H9 (cell line): ENCODE measurements around the gene LPCAT2. TPM values are rescaled to one million over a fixed set of nuclear protein-coding genes. Genes with fewer than 3 reads are reported as not detected.

Experiments
- DNase-seq: peaks from one replicate; pipeline ENCODE4 v3.0.0-alpha.2; 2017
- H2AFZ ChIP-seq: one replicate; pipeline ENCODE4 v1.6.1; 2013; ENCODE audit warnings: mild to moderate bottlenecking, low read length, control low read depth, moderate library complexity
- H2AK5ac ChIP-seq: 2 replicates; pipeline ENCODE4 v1.6.1; 2013; ENCODE audit warnings: low read length, control low read depth, mixed read lengths; ENCODE audit not compliant: insufficient read length
- H2BK120ac ChIP-seq: one replicate; pipeline ENCODE4 v1.6.1; 2013; ENCODE audit warnings: low read depth, mild to moderate bottlenecking, low read length, control low read depth, inconsistent platforms; ENCODE audit not compliant: poor library complexity, severe bottlenecking
- H2BK12ac ChIP-seq: 2 replicates; pipeline ENCODE4 v1.6.1; 2013; ENCODE audit warnings: low read length, control low read depth, mixed read lengths, low read depth; ENCODE audit not compliant: insufficient read length
- H2BK15ac ChIP-seq: 2 replicates; pipeline ENCODE4 v1.6.1; 2013; ENCODE audit warnings: low read depth, low read length, control low read depth
- H2BK20ac ChIP-seq: one replicate; pipeline ENCODE4 v1.6.1; 2013; ENCODE audit warnings: low read depth, mild to moderate bottlenecking, low read length, control low read depth, inconsistent platforms; ENCODE audit not compliant: poor library complexity, severe bottlenecking
- H2BK5ac ChIP-seq: 2 replicates; pipeline ENCODE4 v1.6.1; 2013; ENCODE audit warnings: low read length, control low read depth, mixed read lengths; ENCODE audit not compliant: insufficient read length
- H3K14ac ChIP-seq: 2 replicates; pipeline ENCODE4 v1.6.1; 2013; ENCODE audit warnings: low read length, control low read depth; ENCODE audit not compliant: insufficient read depth
- H3K18ac ChIP-seq: 2 replicates; pipeline ENCODE4 v1.6.1; 2013; ENCODE audit warnings: low read depth, mild to moderate bottlenecking, mixed read lengths, low read length, control low read depth; ENCODE audit not compliant: insufficient read length
- H3K23ac ChIP-seq: 2 replicates; pipeline ENCODE4 v1.6.1; 2013; ENCODE audit warnings: low read length, control low read depth, mixed read lengths, low read depth; ENCODE audit not compliant: insufficient read length
- H3K23me2 ChIP-seq: 2 replicates; pipeline ENCODE4 v1.6.1; 2013; ENCODE audit warnings: low read depth, mild to moderate bottlenecking, mixed read lengths, low read length, control low read depth; ENCODE audit not compliant: insufficient read length, poor library complexity, severe bottlenecking
- H3K27ac ChIP-seq: 2 replicates; pipeline ENCODE4 v1.5.1; 2013; ENCODE audit warnings: low read length, control low read depth, mixed read lengths, low read depth; ENCODE audit not compliant: insufficient read length
- H3K27me3 ChIP-seq: 2 replicates; pipeline ENCODE4 v1.6.1; 2013; ENCODE audit warnings: low read length, control low read depth, inconsistent platforms; ENCODE audit not compliant: insufficient read depth
- H3K4ac ChIP-seq: 2 replicates; pipeline ENCODE4 v1.6.1; 2013; ENCODE audit warnings: low read depth, mild to moderate bottlenecking, control low read depth, inconsistent platforms, low read length, moderate library complexity
- H3K4me1 ChIP-seq: 2 replicates; pipeline ENCODE4 v1.6.1; 2013; ENCODE audit warnings: low read length, control low read depth, inconsistent platforms; ENCODE audit not compliant: insufficient read depth
- H3K4me2 ChIP-seq: 2 replicates; pipeline ENCODE4 v1.6.1; 2013; ENCODE audit warnings: low read length, control low read depth, mixed read lengths; ENCODE audit not compliant: insufficient read length, insufficient read depth
- H3K56ac ChIP-seq: 2 replicates; pipeline ENCODE4 v1.6.1; 2013; ENCODE audit warnings: low read depth, mild to moderate bottlenecking, mixed read lengths, low read length, control low read depth; ENCODE audit not compliant: insufficient read length
- H3K79me1 ChIP-seq: 2 replicates; pipeline ENCODE4 v1.6.1; 2013; ENCODE audit warnings: low read depth, mild to moderate bottlenecking, moderate library complexity, low read length, control low read depth, inconsistent platforms; ENCODE audit not compliant: insufficient read depth, poor library complexity, severe bottlenecking
- H3K79me2 ChIP-seq: 2 replicates; pipeline ENCODE4 v1.6.1; 2013; ENCODE audit warnings: low read length, control low read depth, inconsistent platforms; ENCODE audit not compliant: insufficient read depth
- H3K9ac ChIP-seq: 2 replicates; pipeline ENCODE4 v1.6.1; 2013; ENCODE audit warnings: low read length, control low read depth, mixed read lengths; ENCODE audit not compliant: insufficient read length; ENCODE audit errors: extremely low read depth
- H3K9me3 ChIP-seq: one replicate; pipeline ENCODE4 v1.6.1; 2013; ENCODE audit warnings: low read depth, low read length, inconsistent platforms; ENCODE audit not compliant: control insufficient read depth
- H3T11ph ChIP-seq: one replicate; pipeline ENCODE4 v1.6.1; 2013; ENCODE audit warnings: mild to moderate bottlenecking, low read length, control low read depth, inconsistent platforms
- H4K20me1 ChIP-seq: one replicate; pipeline ENCODE4 v1.6.1; 2013; ENCODE audit not compliant: control insufficient read depth, insufficient read length, insufficient read depth
- H4K5ac ChIP-seq: 2 replicates; pipeline ENCODE4 v1.6.1; 2013; ENCODE audit warnings: low read depth, mild to moderate bottlenecking, mixed read lengths, low read length, control low read depth; ENCODE audit not compliant: insufficient read length
- H4K8ac ChIP-seq: replicated peaks from 2 replicates; pipeline ENCODE4 v1.6.1; 2013; ENCODE audit warnings: low read length, control low read depth, mixed read lengths, low read depth; ENCODE audit not compliant: insufficient read length
- H4K91ac ChIP-seq: 2 replicates; pipeline ENCODE4 v1.6.1; 2013; ENCODE audit warnings: low read depth, mild to moderate bottlenecking, moderate library complexity, mixed read lengths, low read length, control low read depth; ENCODE audit not compliant: insufficient read length
- H3K27ac Mint-ChIP-seq, 3 experiments: 2 replicates in 2 of 3; 3 replicates in 1 of 3; pipeline ENCODE4 v1.8.0; 2020 to 2021; ENCODE audit warnings: mixed read lengths in 3 of 3, mild to moderate bottlenecking in 1 of 3, moderate library complexity in 1 of 3
- H3K27me3 Mint-ChIP-seq: 2 replicates; pipeline ENCODE4 v1.8.0; 2021; ENCODE audit warnings: low read depth, mild to moderate bottlenecking, moderate library complexity, mixed read lengths
- H3K36me3 Mint-ChIP-seq, 3 experiments: 2 replicates in 2 of 3; 3 replicates in 1 of 3; pipeline ENCODE4 v1.8.0; 2020 to 2021; ENCODE audit warnings: low read depth in 3 of 3, mixed read lengths in 3 of 3; ENCODE audit not compliant: insufficient read depth in 1 of 3
- H3K4me1 Mint-ChIP-seq, 2 experiments: 2 replicates each; pipeline ENCODE4 v1.8.0; 2020; ENCODE audit warnings: mixed read lengths in 2 of 2
- H3K4me3 Mint-ChIP-seq, 2 experiments: 2 replicates in 1 of 2; 3 replicates in 1 of 2; pipeline ENCODE4 v1.8.0; 2020 to 2021; ENCODE audit warnings: mild to moderate bottlenecking in 2 of 2, mixed read lengths in 2 of 2, moderate library complexity in 1 of 2
- H3K9me3 Mint-ChIP-seq, 2 experiments: 2 replicates in 1 of 2; 3 replicates in 1 of 2; pipeline ENCODE4 v1.8.0; 2020; ENCODE audit warnings: mild to moderate bottlenecking in 2 of 2, mixed read lengths in 2 of 2, moderate library complexity in 1 of 2
- CTCF ChIP-seq: fragments of 200-600 bp; sonication (generic); conservative IDR thresholded peaks from 3 replicates; pipeline ENCODE4 v1.8.0; 2021; ENCODE audit warnings: antibody characterized with exemption, mild to moderate bottlenecking
- WGBS: extraction: QIAGEN DNeasy Blood & Tissue Kit; methylation state at CpG from one replicate; pipeline ENCODE4 v1.1.7; 2013; ENCODE audit warnings: missing lambda C conversion rate, low lambda C conversion rate, mixed read lengths; ENCODE audit not compliant: insufficient read length; ENCODE audit errors: extremely low coverage; 5-methylcytosine and 5-hydroxymethylcytosine counted together
- total RNA-seq: library from RNA; stranded (reverse); gene quantifications from 2 replicates; pipeline ENCODE4 v1.2.1, GENCODE V29; 2021

Gene LPCAT2
- total RNA-seq, 1 experiment from 2014 or later: 2.8 TPM

DNA sequence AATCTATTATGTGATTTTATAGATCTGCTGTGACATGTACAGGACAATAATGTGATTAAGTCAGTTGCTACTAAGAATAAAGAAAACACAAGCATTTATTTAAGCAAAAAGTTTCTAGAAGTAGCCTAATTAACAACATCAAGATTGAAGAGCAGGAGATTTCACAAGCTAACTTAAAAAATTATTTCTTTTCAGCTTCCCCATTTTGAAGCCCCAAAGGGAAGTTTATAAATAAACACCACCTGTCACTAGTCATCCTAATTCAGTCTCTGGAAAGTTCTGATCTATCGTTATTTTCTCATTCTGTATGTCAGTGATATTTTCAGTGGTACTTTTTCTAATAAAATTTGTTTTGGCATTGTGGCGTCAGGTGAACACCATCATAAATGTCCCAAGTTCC lies 65.9 kb downstream of the LPCAT2 start:
- Histone ChIP-seq H4K91ac (no peak overlapping the region), H2AFZ (no peak overlapping the region), H3K56ac (no peak overlapping the region), H3T11ph (no peak overlapping the region), H2BK15ac (no peak overlapping the region), H4K8ac (no peak overlapping the region), H4K20me1 (no peaks in the 10 kb centered on the region), H3K27ac (no peak overlapping the region), H2AK5ac (no peak overlapping the region), H2BK12ac (no peak overlapping the region), H3K9me3 (no peaks in the 10 kb centered on the region), H3K27me3 (no peaks in the 10 kb centered on the region), H3K18ac (no peak overlapping the region), H2BK5ac (no peak overlapping the region), H3K4me2 (no peak overlapping the region), H4K5ac (no peak overlapping the region), H3K14ac (no peak overlapping the region), H2BK120ac (no peak overlapping the region), H2BK20ac (no peak overlapping the region), H3K79me1 (no peaks in the 10 kb centered on the region), H3K9ac (no peak overlapping the region), H3K4ac (no peak overlapping the region), H3K23ac (no peak overlapping the region), H3K23me2 (no peaks in the 10 kb centered on the region), H3K79me2 (no peaks in the 10 kb centered on the region), H3K4me1 (no peaks in the 10 kb centered on the region)
- Mint-ChIP-seq H3K27me3 (no peaks in the 10 kb centered on the region), H3K27ac (no peak overlapping the region), H3K36me3 (no peaks in the 10 kb centered on the region), H3K4me3 (no peak overlapping the region), H3K9me3 (no peaks in the 10 kb centered on the region), H3K4me1 (no peaks in the 10 kb centered on the region)
- no peak for DNase-seq
- no CpG with 5 or more reads among the region's 2 CpGs for WGBS
- no peak for TF ChIP-seq CTCF
